HCT116 (cell line): Measurements from ENCODE around the gene CRY2. TPM values are rescaled to one million over a fixed set of nuclear protein-coding genes. Genes with fewer than 3 reads are reported as not detected.

ENCODE experiments used
- ATAC-seq: fragments of 200-7000 bp; cut with Tn5 transposase; 2 replicates; pipeline ENCODE4 v1.9.1; 2020; ENCODE audit warnings: mild to moderate bottlenecking, moderate library complexity
- BruUV-seq: library from RNA; stranded (reverse); fragments of 400-500 nt; replicated peaks from 2 replicates; lab custom pipeline; 2021; lab: Mats Ljungman, UMichigan
- CTCF ChIA-PET: fragments of 300-600 bp; sonication (Branson Sonifier 250); formaldehyde crosslinking; loops from one replicate; lab custom pipeline; 2021; ENCODE audit warnings: antibody characterized with exemption; lab: Charles Lee
- POLR2A ChIA-PET: fragments of 300-600, 350-600 bp; sonication (Branson Sonifier 250); formaldehyde crosslinking; loops from one replicate; lab custom pipeline; 2021; ENCODE audit warnings: antibody characterized with exemption; lab: Charles Lee
- RAD21 ChIA-PET, 2 experiments: fragments of 300-600 bp; sonication (Branson Sonifier 250); formaldehyde crosslinking; loops; one replicate each; lab custom pipeline; 2023; ENCODE audit warnings: low total read pairs in 2 of 2; ENCODE audit not compliant: uncharacterized antibody in 2 of 2, unreplicated experiment in 2 of 2, low non-redundant PET in 1 of 2; lab: Charles Lee
- DNase-seq: peaks from one replicate; pipeline ENCODE4 v3.0.0-alpha.2; 2010; ENCODE audit warnings: low read depth, low spot score
- H2AFZ ChIP-seq: fragments of 200-600 bp; shearing (Covaris generic), sonication (generic); 2 replicates; pipeline ENCODE4 v1.6.1; 2017; ENCODE audit warnings: low read depth, mixed run types, mixed read lengths, antibody characterized with exemption, low read length; ENCODE audit not compliant: poor library complexity, severe bottlenecking
- H3K27ac ChIP-seq: 2 replicates; pipeline ENCODE4 v1.5.1; 2012; ENCODE audit warnings: low read depth, low read length
- H3K27me3 ChIP-seq: fragments of 200-600 bp; sonication (generic); 2 replicates; pipeline ENCODE4 v1.6.1; 2016; ENCODE audit warnings: mixed run types, low read length, mixed read lengths; ENCODE audit not compliant: insufficient read depth
- H3K36me3 ChIP-seq, 2 experiments: fragments of 200-500 bp in 1 of 2; fragments of 200-600 bp in 1 of 2; sonication (Bioruptor generic) in 1 of 2; sonication (generic) in 1 of 2; 2 replicates each; pipeline versions ENCODE4 v1.5.1 to v1.6.1; 2014 to 2016; ENCODE audit warnings: low read length in 2 of 2, inconsistent platforms in 1 of 2, mixed read lengths in 1 of 2, mixed run types in 1 of 2; ENCODE audit not compliant: insufficient read depth in 2 of 2, control insufficient read depth in 1 of 2
- H3K4me1 ChIP-seq, 2 experiments: fragments of 200-600 bp in 1 of 2; sonication (generic) in 1 of 2; 2 replicates each; pipeline versions ENCODE4 v1.5.1 to v1.6.1; 2012 to 2017; ENCODE audit warnings: low read length in 2 of 2, inconsistent platforms in 1 of 2, mild to moderate bottlenecking in 1 of 2, mixed read lengths in 1 of 2, mixed run types in 1 of 2, moderate library complexity in 1 of 2; ENCODE audit not compliant: insufficient read depth in 2 of 2, control insufficient read depth in 1 of 2
- H3K4me2 ChIP-seq: fragments of 200-600 bp; sonication (generic); 2 replicates; pipeline ENCODE4 v1.6.1; 2017; ENCODE audit warnings: mixed run types, low read length, mixed read lengths
- H3K4me3 ChIP-seq, 2 experiments: fragments of 200-600 bp in 1 of 2; sonication (generic) in 1 of 2; replicated peaks in 1 of 2; 2 replicates each; pipeline ENCODE4 v1.5.1; 2011 to 2016; ENCODE audit warnings: low read length in 2 of 2, control low read depth in 1 of 2, low read depth in 1 of 2, mild to moderate bottlenecking in 1 of 2, mixed read lengths in 1 of 2, mixed run types in 1 of 2
- H3K79me2 ChIP-seq: fragments of 200-600 bp; sonication (generic); 2 replicates; pipeline ENCODE4 v1.6.1; 2017; ENCODE audit warnings: mild to moderate bottlenecking, mixed run types, low read length, moderate library complexity, mixed read lengths; ENCODE audit not compliant: insufficient read depth
- H3K9ac ChIP-seq: fragments of 200-600 bp; sonication (generic); 2 replicates; pipeline ENCODE4 v1.6.1; 2016; ENCODE audit warnings: low read length, mixed read lengths
- H3K9me2 ChIP-seq: fragments of 200-600 bp; sonication (generic), shearing (Covaris generic); 2 replicates; pipeline ENCODE4 v1.6.1; 2017; ENCODE audit warnings: mixed run types, mild to moderate bottlenecking, moderate library complexity; ENCODE audit not compliant: insufficient read depth
- H3K9me3 ChIP-seq, 2 experiments: fragments of 200-500 bp in 1 of 2; fragments of 200-600 bp in 1 of 2; sonication (Bioruptor generic) in 1 of 2; sonication (generic) in 1 of 2; 2 replicates each; pipeline ENCODE4 v1.6.1; 2014 to 2017; ENCODE audit warnings: low read length in 2 of 2, mixed read lengths in 2 of 2, inconsistent platforms in 1 of 2, low read depth in 1 of 2, mild to moderate bottlenecking in 1 of 2, mixed run types in 1 of 2, moderate library complexity in 1 of 2; ENCODE audit not compliant: control insufficient read depth in 1 of 2, insufficient read depth in 1 of 2
- H4K20me1 ChIP-seq: fragments of 200-600 bp; sonication (generic), shearing (Covaris generic); 2 replicates; pipeline ENCODE4 v1.6.1; 2017; ENCODE audit warnings: mixed run types, mild to moderate bottlenecking, moderate library complexity; ENCODE audit not compliant: insufficient read depth
- EGR1 ChIP-seq: IDR thresholded peaks from 2 replicates; pipeline ENCODE4 v1.6.1; 2012; ENCODE audit warnings: low read depth
- EZH2 ChIP-seq: fragments of 200-600 bp; sonication (generic); IDR thresholded peaks from 2 replicates; pipeline ENCODE4 v1.6.1; 2017; ENCODE audit warnings: antibody characterized with exemption, mixed run types
- EZH2phosphoT487 ChIP-seq: fragments of 200-600 bp; IDR thresholded peaks from 2 replicates; pipeline ENCODE4 v1.6.1; 2018; ENCODE audit warnings: antibody characterized with exemption, borderline replicate concordance
- FOSL1 ChIP-seq: IDR thresholded peaks from 2 replicates; pipeline ENCODE4 v1.6.1; 2012; ENCODE audit warnings: low read depth
- SIN3A ChIP-seq: IDR thresholded peaks from 2 replicates; pipeline ENCODE4 v1.6.1; 2012; ENCODE audit warnings: low read depth
- SRF ChIP-seq: IDR thresholded peaks from 2 replicates; pipeline ENCODE4 v1.6.1; 2012; ENCODE audit warnings: low read depth
- TCF7L2 ChIP-seq: IDR thresholded peaks from 2 replicates; pipeline ENCODE4 v1.7.0; 2011; ENCODE audit warnings: borderline replicate concordance, inconsistent platforms; ENCODE audit not compliant: insufficient read depth, insufficient read length; ENCODE audit errors: extremely low read depth
- ZNF274 ChIP-seq: fragments of 200-500 bp; sonication (Bioruptor generic); IDR thresholded peaks from 2 replicates; pipeline ENCODE4 v1.6.1; 2014; ENCODE audit warnings: mild to moderate bottlenecking, low read depth, low read length, inconsistent platforms
- intact Hi-C: fragments of 100-400 bp; cut with micrococcal nuclease; formaldehyde crosslinking; loops from 2 replicates; pipeline ENCODE4 v1.10.0; 2022
- total RNA-seq: library from RNA; stranded (reverse); gene quantifications from one replicate; pipeline ENCODE4 v1.2.1, GENCODE V29; 2021; ENCODE audit not compliant: unreplicated experiment
- TF ChIP-seq, protein P1 (sequence below), 3 experiments: fragments of 200-600 bp in 1 of 3; sonication (generic) in 1 of 3; IDR thresholded peaks in 2 of 3; conservative IDR thresholded peaks in 1 of 3; 2 replicates each; pipeline ENCODE4 v1.5.1; 2012 to 2017; ENCODE audit warnings: low read depth in 2 of 3, low read length in 2 of 3, antibody characterized with exemption in 1 of 3, borderline replicate concordance in 1 of 3, control low read depth in 1 of 3, mild to moderate bottlenecking in 1 of 3, mixed read lengths in 1 of 3, mixed run types in 1 of 3, moderate library complexity in 1 of 3; ENCODE audit not compliant: insufficient read depth in 1 of 3
- TF ChIP-seq, protein P2 (sequence below): IDR thresholded peaks from 2 replicates; pipeline ENCODE4 v1.6.1; 2012

The CRY2 gene
- total RNA-seq, 1 experiment from 2014 or later, result 18.0 TPM

DNA sequence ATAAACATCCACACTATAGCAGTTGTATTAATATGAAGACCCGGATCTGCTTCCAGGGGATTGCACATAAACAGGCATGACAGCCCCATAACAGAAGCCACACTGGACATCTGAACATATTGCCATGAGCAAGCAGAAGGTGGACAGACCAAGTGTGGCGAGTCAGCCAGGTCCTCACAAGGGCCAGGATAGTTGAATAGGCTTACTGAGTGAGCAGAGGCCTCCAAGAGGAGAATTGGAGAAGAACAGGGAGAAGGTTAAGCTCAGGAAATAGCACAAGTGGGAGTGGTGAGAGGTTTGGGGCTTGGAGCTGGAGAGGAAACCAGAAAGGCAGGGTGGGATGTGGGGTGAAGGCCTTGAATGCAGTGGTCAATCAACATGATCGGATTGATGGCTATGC lies 31.5 kb upstream of the CRY2 start:
- TF ChIP-seq, protein P1, sequence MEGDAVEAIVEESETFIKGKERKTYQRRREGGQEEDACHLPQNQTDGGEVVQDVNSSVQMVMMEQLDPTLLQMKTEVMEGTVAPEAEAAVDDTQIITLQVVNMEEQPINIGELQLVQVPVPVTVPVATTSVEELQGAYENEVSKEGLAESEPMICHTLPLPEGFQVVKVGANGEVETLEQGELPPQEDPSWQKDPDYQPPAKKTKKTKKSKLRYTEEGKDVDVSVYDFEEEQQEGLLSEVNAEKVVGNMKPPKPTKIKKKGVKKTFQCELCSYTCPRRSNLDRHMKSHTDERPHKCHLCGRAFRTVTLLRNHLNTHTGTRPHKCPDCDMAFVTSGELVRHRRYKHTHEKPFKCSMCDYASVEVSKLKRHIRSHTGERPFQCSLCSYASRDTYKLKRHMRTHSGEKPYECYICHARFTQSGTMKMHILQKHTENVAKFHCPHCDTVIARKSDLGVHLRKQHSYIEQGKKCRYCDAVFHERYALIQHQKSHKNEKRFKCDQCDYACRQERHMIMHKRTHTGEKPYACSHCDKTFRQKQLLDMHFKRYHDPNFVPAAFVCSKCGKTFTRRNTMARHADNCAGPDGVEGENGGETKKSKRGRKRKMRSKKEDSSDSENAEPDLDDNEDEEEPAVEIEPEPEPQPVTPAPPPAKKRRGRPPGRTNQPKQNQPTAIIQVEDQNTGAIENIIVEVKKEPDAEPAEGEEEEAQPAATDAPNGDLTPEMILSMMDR (IDR thresholded peaks at IDR 0.05 in 2 of 3, conservative IDR thresholded peaks at IDR 0.05 in 1 of 3; ENCODE audit: borderline replicate concordance in 1 of 3, insufficient read depth in 1 of 3, low read depth in 2 of 3, low read length in 2 of 3), result 0 out of 6 replicates have a peak, but pooled peaks of 1 of the 3 experiments have one; percentile 2
- TF ChIP-seq FOSL1, result no peak
- no peak for TF ChIP-seq EZH2phosphoT487
- TF ChIP-seq, protein P2, sequence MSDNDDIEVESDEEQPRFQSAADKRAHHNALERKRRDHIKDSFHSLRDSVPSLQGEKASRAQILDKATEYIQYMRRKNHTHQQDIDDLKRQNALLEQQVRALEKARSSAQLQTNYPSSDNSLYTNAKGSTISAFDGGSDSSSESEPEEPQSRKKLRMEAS, result no peak
- TF ChIP-seq, all 23 proteins: peak for 1
- H3K27ac ChIP-seq, result peak overlapping the region; percentile 33
- no peaks in the 10 kb centered on the region for H3K9me2 ChIP-seq
- ATAC-seq (peak; percentile 88), DNase-seq (no peak)
- RAD21 ChIA-PET, result no interaction called here
- no TSS peak for BruUV-seq
- peaks cover 0 to 5% of the 10 kb centered on the region in 2 experiments; a peak in 1 of 4 replicates for H3K36me3 ChIP-seq
- no peak overlapping the region for H3K9ac ChIP-seq
- intact Hi-C loops, result no loop called here
- no peaks in the 10 kb centered on the region for H4K20me1 ChIP-seq
- peaks cover 6% of the 10 kb centered on the region in 2 experiments; a peak in 3 of 4 replicates for H3K4me1 ChIP-seq
- H3K27me3 ChIP-seq, result no peaks in the 10 kb centered on the region
- H3K9me3 ChIP-seq, result no peaks in the 10 kb centered on the region
- H3K4me3 ChIP-seq, result no peak overlapping the region
- H2AFZ ChIP-seq, result no peak overlapping the region
- no peak overlapping the region for H3K4me2 ChIP-seq
- CTCF ChIA-PET, result interaction anchor here (1.0 to 1.1 kb wide), 2 partner anchors 27 to 44 kb away, joined by 3 to 5 read pairs; no protein-coding TSS in a partner anchor
- no peaks in the 10 kb centered on the region for H3K79me2 ChIP-seq
- POLR2A ChIA-PET, result no interaction called here

DNA sequence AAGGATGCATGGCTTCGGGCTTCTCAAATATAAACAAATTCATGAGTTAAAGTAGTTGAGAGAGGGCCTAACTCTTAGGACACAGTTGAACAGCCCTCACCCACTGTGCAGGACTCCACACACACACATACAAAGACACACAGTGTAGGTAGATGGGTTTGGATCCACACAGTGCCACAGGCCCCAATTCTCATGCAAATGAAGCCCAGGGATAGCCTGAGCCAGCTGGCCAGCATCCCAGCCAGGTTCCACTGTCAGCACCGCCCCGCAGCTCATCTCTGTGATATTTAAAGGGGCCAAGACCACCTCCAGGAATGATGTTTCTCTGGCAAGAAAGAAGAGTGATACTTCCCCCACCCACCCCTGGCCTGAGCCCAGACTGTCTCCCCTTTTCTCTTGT lies 30.7 kb upstream of the CRY2 start:
- Histone ChIP-seq H3K9ac (no peak overlapping the region), H3K27ac (no peak overlapping the region), H3K9me2 (no peaks in the 10 kb centered on the region), H2AFZ (no peak overlapping the region), H3K9me3 (no peaks in the 10 kb centered on the region), H4K20me1 (no peaks in the 10 kb centered on the region), H3K4me1 (peaks cover 6% of the 10 kb centered on the region in 2 experiments; a peak in 3 of 4 replicates), H3K36me3 (no peaks in the 10 kb centered on the region), H3K79me2 (no peaks in the 10 kb centered on the region), H3K4me3 (no peak overlapping the region), H3K4me2 (no peak overlapping the region), H3K27me3 (no peaks in the 10 kb centered on the region)
- BruUV-seq, result no TSS peak
- POLR2A ChIA-PET, result interaction anchor here (1.2 kb wide), 1 partner anchor 11 kb away, joined by 3 read pairs; no protein-coding TSS in a partner anchor
- RAD21 ChIA-PET, result no interaction called here
- no peak for DNase-seq
- CTCF ChIA-PET, result interaction anchor here (1.0 to 1.1 kb wide), 3 partner anchors 26 to 45 kb away, joined by 3 to 5 read pairs (median 3); no protein-coding TSS in a partner anchor
- no peak for TF ChIP-seq EZH2
- no peak for TF ChIP-seq SRF
- TF ChIP-seq SIN3A, result no peak
- TF ChIP-seq EGR1, result no peak
- TF ChIP-seq EZH2phosphoT487, result no peak
- TF ChIP-seq TCF7L2, result no peak
- TF ChIP-seq, protein P2, result no peak
- no peak for TF ChIP-seq ZNF274
- intact Hi-C loops, result no loop called here
- ATAC-seq, result no peak
